ENCODE results near the gene OBSL1. TPM values are rescaled to one million over a fixed set of nuclear protein-coding genes. Genes with fewer than 3 reads are reported as not detected.
A peak's percentile ranks its signal among the peaks of the same experiment; 100 is the strongest.

The OBSL1 gene
- total and polyA plus RNA-seq, 3 donors from 2014 or later: 312 to 507 (median 462) TPM

DNA sequence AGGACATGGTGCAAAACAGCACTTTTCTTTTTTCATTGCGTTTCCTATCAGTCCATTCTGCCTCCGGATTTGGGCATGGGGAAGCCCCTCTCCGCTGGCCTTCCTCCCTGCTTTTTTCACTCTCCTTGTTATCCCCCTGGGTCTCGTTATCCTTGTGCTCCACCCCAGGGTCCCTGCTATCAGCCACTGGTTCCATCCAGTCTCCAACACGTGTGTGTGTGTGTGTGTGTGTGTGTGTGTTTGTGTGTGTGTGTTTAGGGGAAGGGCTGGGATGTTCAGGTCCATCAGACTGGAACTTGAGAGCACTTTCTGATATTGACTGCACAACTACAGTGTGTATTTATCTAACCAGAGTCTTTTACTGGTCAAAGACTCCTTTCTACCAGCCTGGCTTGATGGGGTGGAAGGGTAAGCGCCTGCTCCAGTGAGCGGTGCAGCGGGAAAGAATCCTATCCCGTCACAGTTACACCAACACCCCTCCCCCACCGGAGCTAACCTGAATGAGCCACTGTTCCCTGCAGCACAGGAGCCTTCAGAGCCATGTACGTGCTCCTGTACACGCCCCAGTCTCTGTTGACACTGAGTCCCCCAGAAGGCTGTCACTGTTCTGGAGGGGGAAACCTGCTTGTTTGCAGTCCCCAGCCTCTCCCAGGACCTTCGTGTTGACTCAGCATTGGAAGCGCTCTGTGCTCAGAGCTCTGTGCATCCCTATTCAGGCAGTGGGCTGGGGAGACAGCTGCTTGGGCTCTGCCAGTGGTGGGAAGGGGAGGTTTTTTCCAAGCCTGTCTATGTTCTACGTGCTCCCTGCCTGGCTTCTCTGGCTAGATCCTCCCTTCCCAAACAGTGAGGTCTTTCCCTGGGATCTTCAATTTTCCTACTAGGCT lies 5.4 kb upstream of the OBSL1 start:
- Histone ChIP-seq H3K27ac (no peak overlapping the region), H3K36me3 (ENCODE audit: low read depth, missing control alignments) (no peaks in the 10 kb centered on the region), H3K4me1 (peaks cover 16% of the 10 kb centered on the region), H3K4me3 (no peak overlapping the region), H3K9me3 (no peaks in the 10 kb centered on the region), H3K27me3 (no peaks in the 10 kb centered on the region)
- DNase-seq: peak; percentile 75
- TF ChIP-seq, protein P1, sequence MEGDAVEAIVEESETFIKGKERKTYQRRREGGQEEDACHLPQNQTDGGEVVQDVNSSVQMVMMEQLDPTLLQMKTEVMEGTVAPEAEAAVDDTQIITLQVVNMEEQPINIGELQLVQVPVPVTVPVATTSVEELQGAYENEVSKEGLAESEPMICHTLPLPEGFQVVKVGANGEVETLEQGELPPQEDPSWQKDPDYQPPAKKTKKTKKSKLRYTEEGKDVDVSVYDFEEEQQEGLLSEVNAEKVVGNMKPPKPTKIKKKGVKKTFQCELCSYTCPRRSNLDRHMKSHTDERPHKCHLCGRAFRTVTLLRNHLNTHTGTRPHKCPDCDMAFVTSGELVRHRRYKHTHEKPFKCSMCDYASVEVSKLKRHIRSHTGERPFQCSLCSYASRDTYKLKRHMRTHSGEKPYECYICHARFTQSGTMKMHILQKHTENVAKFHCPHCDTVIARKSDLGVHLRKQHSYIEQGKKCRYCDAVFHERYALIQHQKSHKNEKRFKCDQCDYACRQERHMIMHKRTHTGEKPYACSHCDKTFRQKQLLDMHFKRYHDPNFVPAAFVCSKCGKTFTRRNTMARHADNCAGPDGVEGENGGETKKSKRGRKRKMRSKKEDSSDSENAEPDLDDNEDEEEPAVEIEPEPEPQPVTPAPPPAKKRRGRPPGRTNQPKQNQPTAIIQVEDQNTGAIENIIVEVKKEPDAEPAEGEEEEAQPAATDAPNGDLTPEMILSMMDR (IDR thresholded peaks at IDR 0.05): no peak
- TF ChIP-seq POLR2A (IDR thresholded peaks at IDR 0.05): no peak
- 23 to 42% methylated on average over 7 to 15 of the region's 15 CpGs for WGBS, 2 donors
- intact Hi-C loops (cut with DNase I; ENCODE audit: low total_unique reads): no loop called here

DNA sequence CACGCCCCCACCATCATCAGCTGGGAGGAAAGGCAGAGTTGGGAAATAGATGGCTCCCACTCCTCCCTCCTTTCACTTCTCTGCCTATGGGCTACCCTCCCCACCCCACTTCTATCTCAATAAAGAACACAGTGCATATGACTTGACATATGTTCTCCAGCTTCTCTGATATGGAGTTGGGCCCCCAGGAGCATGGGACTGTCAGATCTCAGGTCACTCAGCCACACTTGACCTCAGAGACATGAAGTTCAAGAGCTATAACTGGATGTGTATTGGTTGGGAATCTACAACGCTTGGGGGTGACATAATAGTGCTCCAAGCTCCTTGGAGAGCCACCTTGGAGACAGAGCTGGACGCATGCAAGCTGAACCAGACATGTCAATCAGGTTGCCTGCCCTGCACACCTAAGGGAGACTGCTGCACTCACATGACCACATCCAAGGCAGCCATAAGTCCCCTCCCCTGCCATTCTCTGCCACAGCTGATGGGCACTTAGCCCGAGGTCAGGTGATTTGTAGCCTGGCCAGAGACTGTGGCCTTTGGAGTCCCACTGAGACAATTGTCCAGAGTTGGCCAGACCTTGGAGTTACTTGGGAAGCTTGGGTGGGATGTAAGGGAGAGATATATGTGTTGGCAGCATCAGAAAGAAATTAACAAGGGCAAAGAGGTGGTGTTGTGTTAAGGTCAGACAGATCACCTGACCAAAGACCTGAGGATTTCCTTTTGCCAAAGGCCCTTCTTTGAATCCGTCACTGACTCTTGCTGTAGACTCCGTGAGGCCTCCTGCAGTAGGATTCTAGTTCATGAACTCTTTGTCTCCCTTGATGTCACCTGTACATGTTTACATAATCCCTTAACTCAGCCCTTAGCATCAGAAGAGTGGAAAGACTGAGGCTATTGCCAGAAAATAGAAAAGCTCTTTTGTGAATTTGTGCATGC lies 4.5 kb upstream of the OBSL1 start:
- Histone ChIP-seq H3K4me1 (peaks cover 18% of the 10 kb centered on the region), H3K9me3 (no peaks in the 10 kb centered on the region), H3K36me3 (ENCODE audit: low read depth, missing control alignments) (no peaks in the 10 kb centered on the region), H3K27me3 (no peaks in the 10 kb centered on the region), H3K27ac (no peak overlapping the region), H3K4me3 (no peak overlapping the region)
- TF ChIP-seq POLR2A (IDR thresholded peaks at IDR 0.05): no peak
- TF ChIP-seq, protein P1 (IDR thresholded peaks at IDR 0.05): no peak
- 79 to 82% methylated on average over 5 to 6 of the region's 6 CpGs for WGBS, 2 donors
- DNase-seq: no peak
- intact Hi-C loops (cut with DNase I; ENCODE audit: low total_unique reads): no loop called here

DNA sequence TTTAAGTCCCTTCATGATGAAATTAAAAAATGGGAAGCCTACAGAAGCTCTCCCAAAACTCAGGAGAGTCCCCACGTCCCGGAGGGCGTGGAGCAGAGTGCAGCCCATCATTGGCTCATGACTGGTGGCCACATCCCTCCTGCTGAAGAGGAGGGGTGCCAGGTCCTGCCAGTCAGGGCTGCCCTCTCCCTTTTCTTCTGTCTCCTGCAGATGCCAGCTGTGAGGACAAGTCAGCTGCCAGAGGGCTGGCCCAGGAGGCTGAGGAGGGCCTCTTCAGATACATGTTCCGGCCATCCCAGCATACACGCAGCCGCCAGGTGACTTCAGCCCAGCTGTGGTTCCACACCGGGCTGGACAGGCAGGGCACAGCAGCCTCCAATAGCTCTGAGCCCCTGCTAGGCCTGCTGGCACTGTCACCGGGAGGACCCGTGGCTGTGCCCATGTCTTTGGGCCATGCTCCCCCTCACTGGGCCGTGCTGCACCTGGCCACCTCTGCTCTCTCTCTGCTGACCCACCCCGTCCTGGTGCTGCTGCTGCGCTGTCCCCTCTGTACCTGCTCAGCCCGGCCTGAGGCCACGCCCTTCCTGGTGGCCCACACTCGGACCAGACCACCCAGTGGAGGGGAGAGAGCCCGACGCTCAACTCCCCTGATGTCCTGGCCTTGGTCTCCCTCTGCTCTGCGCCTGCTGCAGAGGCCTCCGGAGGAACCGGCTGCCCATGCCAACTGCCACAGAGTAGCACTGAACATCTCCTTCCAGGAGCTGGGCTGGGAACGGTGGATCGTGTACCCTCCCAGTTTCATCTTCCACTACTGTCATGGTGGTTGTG lies 3.4 kb upstream of the OBSL1 start:
- no peaks in the 10 kb centered on the region for H3K9me3 ChIP-seq
- 67 to 68% methylated on average over 11 to 22 of the region's 22 CpGs for WGBS, 2 donors
- H3K36me3 ChIP-seq (ENCODE audit: low read depth, missing control alignments): no peaks in the 10 kb centered on the region
- no peaks in the 10 kb centered on the region for H3K27me3 ChIP-seq
- intact Hi-C loops (cut with DNase I; ENCODE audit: low total_unique reads): no loop called here
- peak; percentile 76 for DNase-seq
- H3K4me3 ChIP-seq: no peak overlapping the region
- H3K27ac ChIP-seq: peak overlapping the region in 1 of 2 donors; percentile 53
- H3K4me1 ChIP-seq: peaks cover 21% of the 10 kb centered on the region
- TF ChIP-seq, protein P1 (IDR thresholded peaks at IDR 0.05): no peak
- TF ChIP-seq POLR2A (IDR thresholded peaks at IDR 0.05): no peak

DNA sequence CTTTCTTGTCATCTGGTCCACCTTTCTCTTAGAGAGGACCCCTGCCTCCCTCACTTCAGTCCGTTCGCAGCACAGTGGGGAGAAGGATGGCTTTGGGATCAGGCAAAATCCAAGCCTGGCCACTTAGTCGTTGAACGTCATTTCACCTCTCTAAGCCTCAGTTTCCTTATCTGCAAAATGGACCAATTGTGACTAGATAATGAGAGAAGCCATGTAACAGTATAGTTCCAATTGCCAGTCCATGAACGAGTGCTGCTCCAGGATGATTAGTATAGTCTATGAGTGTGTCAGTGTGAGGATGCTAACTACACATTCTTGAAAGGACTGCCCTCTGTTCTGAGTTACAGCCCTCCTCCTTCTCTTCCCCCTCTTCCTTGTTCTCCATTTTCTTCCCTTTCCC lies 1.8 kb upstream of the OBSL1 start:
- H3K4me3 ChIP-seq: peak overlapping the region in 1 of 2 donors; percentile 69
- TF ChIP-seq, protein P1 (IDR thresholded peaks at IDR 0.05): no peak
- no peak for TF ChIP-seq POLR2A (IDR thresholded peaks at IDR 0.05)
- intact Hi-C loops (cut with DNase I; ENCODE audit: low total_unique reads): no loop called here
- H3K27ac ChIP-seq: peak overlapping the region; percentile 5 to 68
- H3K27me3 ChIP-seq: no peaks in the 10 kb centered on the region
- no peaks in the 10 kb centered on the region for H3K9me3 ChIP-seq
- no peaks in the 10 kb centered on the region for H3K36me3 ChIP-seq (ENCODE audit: low read depth, missing control alignments)
- peaks cover 27% of the 10 kb centered on the region for H3K4me1 ChIP-seq
- WGBS, 2 donors: 61 to 73% methylated on average over 5 of the region's 5 CpGs
- DNase-seq: no peak

Data from testis (tissue), 3 donors.